Stimulated activated CD8-positive, alpha-beta memory T cell treated with anti-CD3 and anti-CD28 coated beads, Interleukin-15, amount 100 ng/mL, for 4 hours (primary cell): ENCODE data around the gene PATL2.
"Not testable (repeated sequence)": the region's sequence is repeated elsewhere in the genome, so short reads cannot be mapped to it uniquely, and the experiment has no call there.

Experiments
- DNase-seq, 2 donors: peaks; one replicate each; pipeline ENCODE4 v3.0.0-alpha.2; 2020; ENCODE audit warnings: low read depth in 2 of 2

The PATL2 gene

DNA sequence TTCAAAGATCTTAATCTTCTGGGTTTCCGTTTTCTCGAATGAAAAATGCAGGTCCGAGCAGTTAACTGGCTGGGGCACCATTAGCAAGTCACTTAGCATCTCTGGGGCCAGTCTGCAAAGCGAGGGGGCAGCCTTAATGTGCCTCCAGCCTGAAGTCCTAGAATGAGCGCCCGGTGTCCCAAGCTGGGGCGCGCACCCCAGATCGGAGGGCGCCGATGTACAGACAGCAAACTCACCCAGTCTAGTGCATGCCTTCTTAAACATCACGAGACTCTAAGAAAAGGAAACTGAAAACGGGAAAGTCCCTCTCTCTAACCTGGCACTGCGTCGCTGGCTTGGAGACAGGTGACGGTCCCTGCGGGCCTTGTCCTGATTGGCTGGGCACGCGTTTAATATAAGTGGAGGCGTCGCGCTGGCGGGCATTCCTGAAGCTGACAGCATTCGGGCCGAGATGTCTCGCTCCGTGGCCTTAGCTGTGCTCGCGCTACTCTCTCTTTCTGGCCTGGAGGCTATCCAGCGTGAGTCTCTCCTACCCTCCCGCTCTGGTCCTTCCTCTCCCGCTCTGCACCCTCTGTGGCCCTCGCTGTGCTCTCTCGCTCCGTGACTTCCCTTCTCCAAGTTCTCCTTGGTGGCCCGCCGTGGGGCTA is at the start of gene PATL2, which contains the start of gene B2M:
TSS of gene PATL2 (minus strand) at position 228 of the 647 bp plus-strand sequence. CDS start 34,833 bp downstream, outside the sequence.
TSS of gene B2M (plus strand) at position 422 of the 647 bp plus-strand sequence. CDS start at position 452, 30 bp downstream.
- peak; percentile 91 to 92 for DNase-seq

DNA sequence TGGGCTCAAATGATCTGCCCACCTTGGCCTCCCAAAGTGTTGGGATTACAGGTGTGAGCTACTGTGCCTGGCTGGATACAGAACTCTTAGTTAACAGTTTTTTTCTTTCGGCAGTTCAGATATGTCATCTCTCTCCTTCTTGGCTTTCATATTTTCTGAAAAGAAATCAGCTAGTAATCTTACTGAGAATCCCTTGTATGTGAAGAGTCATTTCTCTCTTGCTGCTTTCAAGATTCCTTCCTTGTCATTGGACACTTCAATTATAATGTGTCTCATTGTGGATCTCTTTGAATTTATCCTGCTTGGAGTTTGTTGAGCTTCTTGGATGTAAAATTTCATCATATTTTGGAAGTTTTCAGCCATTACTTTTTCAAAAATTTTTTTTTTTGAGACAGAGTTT is 42.2 kb upstream of the PATL2 start:
- DNase-seq, result no peak

DNA sequence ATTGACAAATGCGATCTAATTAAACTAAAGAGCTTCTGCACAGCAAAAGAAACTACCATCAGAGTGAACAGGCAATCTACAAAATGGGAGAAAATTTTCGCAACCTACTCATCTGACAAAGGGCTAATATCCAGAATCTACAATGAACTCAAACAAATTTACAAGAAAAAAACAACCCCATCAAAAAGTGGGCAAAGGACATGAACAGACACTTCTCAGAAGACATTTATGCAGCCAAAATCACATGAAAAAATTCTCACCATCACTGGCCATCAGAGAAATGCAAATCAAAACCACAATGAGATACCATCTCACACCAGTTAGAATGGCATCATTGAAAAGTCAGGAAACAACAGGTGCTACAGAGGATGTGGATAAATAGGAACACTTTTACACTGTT is 32.3 kb upstream of the PATL2 start:
- DNase-seq, result not testable (repeated sequence)

DNA sequence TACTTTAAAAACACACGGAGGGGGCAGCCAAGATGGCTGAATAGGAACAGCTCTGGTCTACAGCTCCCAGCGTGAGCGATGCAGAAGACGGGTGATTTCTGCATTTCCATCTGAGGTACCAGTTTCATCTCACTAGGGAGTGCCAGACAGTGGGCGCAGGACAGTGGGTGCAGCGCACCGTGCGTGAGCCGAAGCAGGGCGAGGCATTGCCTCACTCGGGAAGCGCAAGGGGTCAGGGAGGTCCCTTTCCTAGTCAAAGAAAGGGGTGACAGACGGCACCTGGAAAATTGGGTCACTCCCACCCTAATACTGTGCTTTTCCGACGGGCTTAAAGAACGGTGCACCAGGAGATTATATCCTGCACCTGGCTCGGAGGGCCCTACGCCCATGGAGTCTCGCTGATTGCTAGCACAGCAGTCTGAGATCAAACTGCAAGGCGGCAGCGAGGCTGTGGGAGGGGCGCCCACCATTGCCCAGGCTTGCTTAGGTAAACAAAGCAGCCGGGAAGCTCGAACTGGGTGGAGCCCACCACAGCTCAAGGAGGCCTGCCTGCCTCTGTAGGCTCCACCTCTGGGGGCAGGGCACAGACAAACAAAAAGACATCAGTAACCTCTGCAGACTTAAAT is 28.2 kb upstream of the PATL2 start:
- not testable (repeated sequence) for DNase-seq

DNA sequence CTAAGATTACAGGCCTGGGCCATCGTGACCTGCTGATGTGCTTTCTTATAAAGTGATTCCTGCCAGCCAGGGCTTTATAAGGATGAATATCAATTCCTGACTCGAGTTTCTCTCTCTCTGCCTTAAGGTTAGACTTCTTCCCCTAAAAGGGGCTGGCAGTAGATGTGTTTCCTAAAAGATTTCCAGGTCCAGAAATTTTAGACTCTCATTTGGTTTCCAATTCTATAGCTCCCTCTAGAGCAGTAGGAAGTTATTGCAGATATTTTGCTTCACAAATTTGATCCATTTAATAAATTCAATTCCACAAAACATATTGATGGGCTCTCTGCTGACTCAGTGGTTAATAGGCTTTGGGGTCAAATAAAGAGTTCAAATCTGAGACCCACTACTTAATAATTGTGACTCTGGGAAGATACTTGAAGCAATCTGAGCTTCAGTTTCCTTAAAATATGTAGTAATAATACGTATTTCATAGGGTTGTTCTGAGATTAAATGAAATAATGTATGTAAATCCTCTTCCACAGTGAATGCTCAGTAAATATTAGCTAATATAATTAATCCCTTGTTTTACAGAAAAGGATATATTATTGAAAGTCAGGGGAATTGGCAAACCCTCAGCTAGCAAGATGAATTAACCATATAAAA is 27.3 kb upstream of the PATL2 start:
- DNase-seq, result no peak

DNA sequence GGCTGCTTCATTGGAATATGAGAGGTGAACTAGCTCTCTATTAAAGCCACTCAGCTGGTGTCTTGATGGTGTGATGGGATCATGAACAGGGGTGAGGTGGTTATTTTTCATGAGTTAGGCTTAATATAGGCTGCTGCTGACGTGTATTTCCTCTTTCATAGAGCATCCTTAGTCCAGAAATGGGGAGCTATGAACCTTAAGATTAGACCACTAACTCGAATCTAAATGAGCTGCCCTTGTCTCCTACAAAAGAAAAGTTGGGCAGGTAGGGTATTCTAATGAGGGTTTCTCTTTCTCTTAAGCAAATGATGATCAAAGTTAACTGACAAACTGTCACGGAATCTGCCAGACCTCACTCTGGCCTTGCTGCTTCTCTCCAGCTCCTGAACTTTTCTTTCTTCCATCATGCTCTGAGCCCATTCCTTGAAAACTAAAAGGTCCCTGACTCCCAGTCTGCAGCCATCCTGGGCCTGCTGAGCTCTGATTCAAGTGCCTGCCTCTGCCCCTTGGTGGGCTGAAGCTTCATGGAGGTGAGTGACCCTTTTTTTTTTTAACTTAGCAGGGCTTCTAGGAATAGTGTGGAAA is 25.1 kb upstream of the PATL2 start, which contains the start of gene TRIM69:
TSS of gene TRIM69 (plus strand) at position 348 of the 585 bp plus-strand sequence. CDS start at position 525, 177 bp downstream.
- no peak for DNase-seq

DNA sequence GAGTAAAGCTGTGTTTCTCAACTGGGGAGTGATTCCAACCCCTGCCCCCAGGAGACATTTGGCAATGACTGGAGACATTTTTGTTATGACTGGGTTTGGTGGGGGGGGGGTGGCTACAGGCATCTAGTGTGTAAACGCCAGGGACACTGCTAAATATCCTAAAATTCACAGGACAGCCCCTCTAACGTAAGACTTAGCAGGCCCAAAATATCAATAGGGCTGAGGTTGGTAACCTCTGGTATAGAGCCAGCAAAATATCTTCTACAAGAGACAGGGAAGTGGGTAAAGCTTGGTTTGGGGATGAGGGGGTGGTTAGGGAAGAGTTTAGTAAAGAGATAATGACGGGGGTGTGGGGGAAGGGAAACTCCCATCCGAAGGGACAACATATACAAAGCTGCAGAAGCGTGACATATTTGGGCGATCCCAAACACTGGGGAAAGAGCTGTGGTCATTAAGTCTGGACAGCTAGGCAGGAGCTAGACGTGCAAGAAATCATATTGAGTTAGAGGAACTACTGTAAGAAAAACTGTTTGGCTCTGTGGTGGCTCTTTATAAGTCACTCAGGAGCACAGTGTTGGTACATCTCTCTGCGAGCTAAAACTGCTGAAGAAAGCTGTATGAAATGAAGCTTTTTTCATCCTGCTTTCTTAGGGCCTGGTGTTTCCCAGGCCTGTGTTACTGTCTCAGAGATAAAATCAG is 24.5 kb upstream of the PATL2 start:
- no peak for DNase-seq

DNA sequence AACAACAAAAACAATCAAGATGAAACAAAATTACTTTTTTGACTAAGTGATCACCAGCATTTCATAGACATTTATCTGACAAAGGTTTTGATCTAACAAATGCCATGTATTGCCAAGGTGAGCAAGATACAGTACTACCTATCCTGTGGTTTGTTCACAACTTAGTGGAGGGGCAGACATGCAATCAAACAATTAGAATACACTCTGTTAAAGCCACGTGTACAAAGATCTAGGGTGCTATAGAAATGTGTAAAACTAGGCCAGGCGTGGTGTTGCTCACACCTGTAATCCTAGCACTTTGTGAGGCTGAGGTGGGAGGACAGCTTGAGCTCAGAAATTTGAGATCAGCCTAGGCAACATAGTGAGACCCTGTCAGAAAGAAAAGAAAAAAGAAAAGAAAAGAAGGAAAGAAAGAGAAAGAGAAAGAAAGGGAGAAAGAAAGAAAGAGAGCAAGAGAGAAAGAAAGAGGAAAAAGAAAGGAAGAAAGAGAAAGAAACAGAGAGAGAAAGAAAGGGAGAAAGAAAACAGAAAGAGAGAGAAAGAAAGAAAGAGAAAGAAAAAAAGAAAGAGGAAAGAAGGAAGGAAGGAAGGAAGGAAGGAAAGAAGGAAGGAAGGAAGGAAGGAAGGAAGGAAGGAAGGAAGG is 23.8 kb upstream of the PATL2 start:
- DNase-seq, result no peak

DNA sequence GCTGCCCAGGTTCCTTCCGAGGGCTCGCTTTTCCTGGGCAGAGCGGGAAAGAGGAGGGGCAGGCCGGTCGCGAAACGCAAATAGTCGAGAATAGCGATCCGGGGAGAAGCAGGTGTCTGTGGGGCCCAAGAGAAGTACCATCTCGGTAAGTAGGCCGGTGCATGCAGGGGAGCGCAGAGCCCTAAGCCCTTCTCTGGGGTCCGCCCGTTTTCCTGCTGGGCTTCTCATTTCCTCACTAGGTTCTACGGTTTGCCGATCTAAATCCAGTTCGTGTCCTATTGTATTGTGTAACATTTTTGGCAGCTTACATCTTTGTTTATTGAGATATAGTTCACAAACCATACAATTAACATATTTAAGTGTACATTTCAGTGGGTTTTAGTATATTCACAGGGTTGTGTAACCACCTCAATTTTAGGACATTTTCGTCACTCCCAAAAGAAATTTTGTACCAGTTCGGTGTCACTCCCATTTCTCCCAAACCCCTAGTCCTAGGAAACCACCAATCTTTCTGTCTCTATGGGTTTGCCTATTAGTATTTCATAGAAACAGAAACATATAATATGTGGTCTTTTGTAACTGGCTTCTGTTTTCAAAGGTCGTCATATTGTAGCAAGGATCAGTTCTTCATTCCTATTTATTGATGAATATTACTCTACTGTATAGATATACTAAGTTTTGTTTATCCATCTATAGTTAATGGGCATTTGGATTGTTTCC is 18.4 kb upstream of the PATL2 start:
- no peak for DNase-seq

DNA sequence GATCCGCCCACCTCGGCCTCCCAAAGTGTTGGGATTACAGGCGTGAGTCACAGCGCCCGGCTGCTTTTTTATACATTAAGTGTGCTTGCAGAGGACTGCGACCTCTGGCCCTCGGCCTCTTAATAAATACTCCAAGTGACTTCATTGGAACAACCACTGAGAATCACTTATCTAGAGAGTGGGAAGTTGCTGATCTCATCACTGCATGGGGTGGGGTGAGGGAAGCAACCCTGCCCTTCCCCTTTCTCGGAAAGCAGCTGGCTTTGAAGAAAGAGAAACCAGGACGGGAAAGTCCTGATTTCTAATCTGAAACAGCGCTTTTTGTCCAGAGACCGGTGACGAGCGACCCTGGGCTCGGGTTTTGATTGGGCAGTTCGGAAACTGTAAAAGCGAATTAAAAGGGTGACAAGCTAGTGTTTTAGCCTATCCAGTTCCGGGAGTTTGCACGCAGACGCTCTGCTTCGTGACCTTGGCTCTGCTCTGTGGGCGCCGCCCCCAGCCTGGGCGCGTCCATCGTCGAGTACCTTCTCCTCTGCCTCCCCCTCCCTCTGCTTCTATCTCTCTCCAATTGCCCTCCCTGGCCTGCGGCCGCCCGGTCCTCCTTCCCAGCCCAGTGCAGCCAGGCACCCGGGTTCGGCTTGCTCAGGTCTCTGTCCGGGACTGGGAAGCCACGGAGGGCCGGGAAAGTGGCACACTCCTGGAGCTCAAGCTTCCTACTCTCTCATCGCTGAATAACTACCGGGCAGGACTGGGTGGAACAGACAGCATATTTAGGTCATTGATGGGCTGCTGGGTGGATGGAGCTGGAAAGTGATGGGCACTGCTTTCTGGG is 17.7 kb upstream of the PATL2 start:
- DNase-seq, result peak; percentile 89 to 97

DNA sequence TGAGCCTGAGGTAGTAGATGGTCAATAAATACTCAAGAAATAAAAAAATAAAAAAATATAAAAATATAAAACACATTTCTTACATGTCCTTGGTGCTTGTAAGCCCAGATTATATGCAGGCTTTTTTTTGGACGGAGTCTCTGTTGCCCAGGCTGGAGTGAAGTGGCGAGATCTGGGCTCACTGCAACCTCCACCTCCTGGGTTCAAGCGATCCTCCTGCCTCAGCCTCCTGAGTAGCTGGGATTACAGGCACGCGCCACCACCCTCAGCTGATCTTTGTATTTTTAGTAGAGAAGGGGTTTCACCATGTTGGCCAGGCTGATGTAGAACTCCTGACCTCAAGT is 17.1 kb upstream of the PATL2 start:
- DNase-seq, result not testable (repeated sequence)

DNA sequence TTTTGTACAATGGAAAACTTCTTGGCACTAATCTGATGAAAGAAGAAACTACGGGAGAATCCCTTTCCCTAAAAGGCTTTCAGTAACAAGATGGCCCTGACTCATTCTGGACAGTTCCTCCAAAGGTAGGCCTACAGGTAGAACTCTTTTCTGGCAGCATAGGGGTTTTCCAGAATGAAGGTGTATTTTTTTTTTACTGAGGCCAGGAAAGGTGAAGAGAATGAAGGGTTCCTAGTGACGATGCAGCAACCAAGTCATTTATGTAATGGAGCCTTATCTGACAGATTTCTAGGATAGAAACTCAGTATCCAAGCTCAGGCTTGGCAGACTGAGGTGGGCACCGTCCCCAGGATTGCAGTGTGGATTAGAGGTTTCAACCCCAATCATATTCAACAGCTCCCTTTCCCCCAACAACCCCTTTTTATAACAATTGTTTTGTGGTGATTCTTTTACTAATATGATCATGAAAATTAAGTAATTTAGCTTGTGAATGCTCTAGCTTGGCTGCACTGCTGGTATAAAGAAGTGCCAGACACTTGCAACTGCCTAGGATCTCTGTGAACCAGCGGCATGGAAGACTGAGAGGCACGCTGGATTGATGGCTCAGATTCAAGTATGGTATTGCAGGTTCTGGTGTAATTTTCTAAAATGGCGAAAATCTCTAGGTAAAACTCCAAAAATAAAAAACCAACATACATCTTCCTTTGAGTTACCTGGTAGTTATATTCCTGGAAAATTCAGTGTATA is 16.5 kb upstream of the PATL2 start:
- no peak for DNase-seq

DNA sequence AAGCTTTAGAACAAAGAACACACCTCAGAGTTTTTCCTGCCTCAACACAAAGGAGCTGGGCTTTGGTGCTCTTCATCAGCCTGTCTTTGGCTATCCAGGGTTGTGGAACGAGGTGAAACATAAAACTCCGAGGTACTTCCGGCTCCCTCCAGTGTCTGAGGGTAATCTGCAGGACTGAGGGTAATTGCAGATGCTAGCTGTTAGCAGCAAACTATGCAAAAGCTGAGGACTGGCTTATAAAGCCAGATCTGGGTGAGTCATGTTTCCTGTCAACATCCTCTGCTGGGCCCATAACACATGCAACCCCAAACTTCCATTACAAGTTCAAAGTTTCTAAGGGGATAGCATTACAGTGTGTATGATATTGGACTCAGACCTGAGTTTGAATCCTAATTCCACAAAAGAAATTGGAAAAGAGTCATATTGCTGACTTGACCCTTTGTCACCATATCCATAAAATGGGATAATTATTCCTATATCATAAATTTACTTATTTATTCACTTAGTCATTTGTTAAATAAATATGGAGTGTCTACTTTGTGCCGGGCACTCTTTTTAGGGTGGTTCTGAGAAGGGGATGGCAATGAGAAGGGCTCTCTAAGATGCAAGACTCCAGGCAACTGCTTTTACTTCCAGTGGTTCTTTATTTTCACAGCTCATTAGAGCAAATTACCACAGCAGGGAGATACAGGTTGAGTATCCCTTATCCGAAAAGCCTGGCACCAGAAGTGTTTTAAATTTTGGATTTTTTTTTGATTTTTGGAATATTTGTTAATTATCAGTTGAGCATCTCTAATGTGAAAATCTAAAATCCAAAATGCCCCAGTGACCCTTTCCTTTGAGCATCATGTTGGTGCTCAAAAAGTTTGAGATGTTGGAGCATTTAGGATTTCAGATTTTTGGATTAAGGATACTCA is 15.7 kb upstream of the PATL2 start:
- DNase-seq, result peak in 1 of 2 donors; percentile 70

DNA sequence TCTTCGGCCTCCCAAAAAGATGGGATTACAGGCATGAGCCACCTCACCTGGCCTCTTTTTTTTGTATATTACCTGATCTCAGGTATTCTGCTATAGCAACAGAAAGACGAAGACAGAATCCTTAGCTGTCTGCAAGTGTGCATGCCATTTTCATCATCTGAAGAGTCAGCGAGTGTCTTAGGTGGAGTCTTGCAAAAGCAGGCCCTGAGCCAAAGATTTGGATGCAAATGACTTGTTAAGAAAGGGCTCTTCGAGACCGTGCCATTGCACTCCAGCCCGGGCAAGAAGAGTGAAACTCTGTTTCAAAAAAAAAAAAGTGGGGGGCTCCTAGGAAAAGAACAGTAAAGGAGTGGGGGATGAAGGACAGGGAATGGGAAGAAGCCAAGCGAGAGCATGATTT is 15.0 kb upstream of the PATL2 start:
- no peak for DNase-seq

DNA sequence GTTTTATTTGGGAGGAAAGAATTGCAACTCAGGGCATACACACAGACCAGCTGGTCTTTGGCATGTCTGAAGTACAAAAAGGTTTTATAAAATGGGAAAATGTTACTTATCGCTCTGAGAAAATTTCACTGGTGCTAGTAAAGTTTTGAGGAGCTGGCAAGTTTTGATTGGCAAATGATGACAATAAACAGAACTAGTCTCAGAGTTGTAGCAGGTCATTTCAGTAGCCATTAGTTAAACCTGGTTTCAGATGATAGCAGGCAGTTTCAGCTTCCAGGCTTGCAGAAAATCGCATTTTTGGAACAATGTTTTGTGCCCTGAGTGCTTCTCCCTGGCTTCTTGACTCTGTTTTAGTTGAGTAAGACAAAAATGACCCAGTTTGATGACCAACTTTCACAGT is 10.9 kb upstream of the PATL2 start:
- DNase-seq, result no peak

DNA sequence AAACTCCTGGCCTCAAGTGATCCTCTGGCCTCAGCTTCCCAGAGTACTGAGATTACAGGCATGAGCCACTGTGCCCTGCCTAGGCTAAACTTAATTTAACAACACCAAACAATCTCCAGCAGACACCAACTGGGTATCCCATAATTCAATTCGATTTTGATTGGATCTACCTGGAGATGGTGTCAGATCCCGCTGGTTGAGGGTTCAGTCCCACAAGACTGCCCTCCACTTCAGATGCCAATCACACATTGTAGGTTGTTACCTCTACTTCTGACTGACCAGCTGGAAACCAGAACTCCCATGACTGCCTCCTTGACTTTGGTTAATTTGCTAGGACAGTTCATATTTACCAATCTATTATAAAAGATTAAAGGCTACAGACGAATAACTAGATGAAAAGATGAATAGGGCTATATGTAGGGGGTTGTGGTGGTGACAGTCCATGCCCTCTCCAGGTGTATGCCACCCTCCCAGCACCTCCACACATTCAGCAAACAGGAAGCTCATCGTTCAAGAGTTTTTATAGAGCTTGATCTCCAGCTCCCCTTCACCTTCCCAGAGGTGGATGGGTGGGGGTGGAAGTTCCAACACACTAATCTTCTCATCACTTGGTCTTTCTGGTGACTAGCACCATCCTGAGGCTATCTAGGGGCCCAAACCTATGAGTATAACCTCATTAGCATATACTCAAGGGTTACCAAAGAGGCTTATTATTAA is 9.5 kb upstream of the PATL2 start:
- DNase-seq, result no peak

DNA sequence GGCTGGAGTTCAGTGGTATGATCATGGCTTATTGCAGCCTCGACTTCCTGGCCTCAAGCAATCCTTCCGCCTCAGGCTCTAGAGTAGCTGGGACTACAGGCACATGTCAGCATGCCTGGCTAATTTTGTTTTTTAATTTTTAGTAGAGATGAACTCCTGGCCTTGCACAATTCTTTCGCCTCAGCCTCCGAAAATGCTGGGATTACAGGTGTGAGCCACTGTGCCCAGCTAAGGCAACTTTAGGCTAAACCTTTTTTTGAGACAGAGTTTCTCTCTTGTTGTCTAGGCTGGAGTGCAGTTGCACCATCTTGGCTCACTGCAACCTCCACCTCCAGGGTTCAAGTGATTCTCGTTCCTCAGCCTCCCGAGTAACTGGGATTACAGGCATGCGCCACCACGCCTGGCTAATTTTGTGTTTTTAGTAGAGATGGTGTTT is 8.9 kb upstream of the PATL2 start:
- DNase-seq, result not testable (repeated sequence)
